Measurements from ENCODE around the gene ASIC4. TPM values are rescaled to one million over a fixed set of nuclear protein-coding genes. Genes with fewer than 3 reads are reported as not detected.

ASIC4 gene
- total RNA-seq, 4 donors from 2014 or later: not detected

- in situ Hi-C loops (cut with MboI; ENCODE audit: low pct_ligation_motif_present in 1 of 4, low pct_unique_long_range_greater_than_20kb in 1 of 4, low sequenced_read_pairs in 3 of 4) (loop anchor here in 3 of 4 donors (10.0 kb wide), 1 partner anchor 48 kb away; no protein-coding TSS in a partner anchor), intact Hi-C loops (cut with DNase I; ENCODE audit: low total_unique reads) (loop anchor here (5.0 kb wide), 1 partner anchor 56 kb away; no protein-coding TSS in a partner anchor)
- peaks cover 0 to 8% (median 4%) of the 10 kb centered on the region in 4 donors for H3K4me1 ChIP-seq
- H3K27me3 ChIP-seq: peaks cover 4% of the 10 kb centered on the region
- H3K27ac ChIP-seq: peak overlapping the region in 3 of 4 donors; percentile 14 to 68 (median 36)
- no peaks in the 10 kb centered on the region for H3K36me3 ChIP-seq
- 15% methylated on average over 16 of the region's 16 CpGs; no CpG with 5 or more reads in 1 of the 2 donors for WGBS, 2 donors (ENCODE audit: low coverage in 1 of 2)
- no peak overlapping the region for H3K4me3 ChIP-seq
- DNase-seq: no peak
- TF ChIP-seq POLR2AphosphoS5 (IDR thresholded peaks at IDR 0.05) (no peak), POLR2A (IDR thresholded peaks at IDR 0.05) (no peak), EP300 (IDR thresholded peaks at IDR 0.05; ENCODE audit: low read depth) (no peak), CTCF (IDR thresholded peaks at IDR 0.05) (no peak)
- H3K9me3 ChIP-seq: no peaks in the 10 kb centered on the region
These were observed 37.6 kb upstream of the ASIC4 start for GRCh38 chr2:219476652-219477151.

GRCh38 chr2:219477179-219477578 lies 37.1 kb upstream of the ASIC4 start:
- TF ChIP-seq POLR2A (IDR thresholded peaks at IDR 0.05): no peak
- TF ChIP-seq CTCF (IDR thresholded peaks at IDR 0.05): no peak
- no peak for TF ChIP-seq POLR2AphosphoS5 (IDR thresholded peaks at IDR 0.05)
- TF ChIP-seq EP300 (IDR thresholded peaks at IDR 0.05; ENCODE audit: low read depth): no peak
- Histone ChIP-seq H3K27ac (peak overlapping the region in 3 of 4 donors; percentile 14 to 68 (median 36)), H3K27me3 (peaks cover 7% of the 10 kb centered on the region), H3K4me3 (no peak overlapping the region), H3K36me3 (no peaks in the 10 kb centered on the region), H3K4me1 (peaks cover 0 to 8% (median 4%) of the 10 kb centered on the region in 4 donors), H3K9me3 (no peaks in the 10 kb centered on the region)
- intact Hi-C loops (cut with DNase I; ENCODE audit: low total_unique reads) (loop anchor here (5.0 kb wide), 1 partner anchor 55 kb away; no protein-coding TSS in a partner anchor), in situ Hi-C loops (cut with MboI; ENCODE audit: low pct_ligation_motif_present in 1 of 4, low pct_unique_long_range_greater_than_20kb in 1 of 4, low sequenced_read_pairs in 3 of 4) (loop anchor here in 3 of 4 donors (10.0 kb wide), 1 partner anchor 48 kb away; no protein-coding TSS in a partner anchor)
- 94% methylated on average over 5 of the region's 13 CpGs; no CpG with 5 or more reads in 1 of the 2 donors for WGBS, 2 donors (ENCODE audit: low coverage in 1 of 2)
- DNase-seq: no peak

GRCh38 chr2:219477815-219478214 lies 36.5 kb upstream of the ASIC4 start:
- in situ Hi-C loops (cut with MboI; ENCODE audit: low pct_ligation_motif_present in 1 of 4, low pct_unique_long_range_greater_than_20kb in 1 of 4, low sequenced_read_pairs in 3 of 4): loop anchor here in 3 of 4 donors (10.0 kb wide), 1 partner anchor 47 kb away; no protein-coding TSS in a partner anchor
- TF ChIP-seq POLR2A (IDR thresholded peaks at IDR 0.05) (no peak), EP300 (IDR thresholded peaks at IDR 0.05; ENCODE audit: low read depth) (no peak), POLR2AphosphoS5 (IDR thresholded peaks at IDR 0.05) (no peak), CTCF (IDR thresholded peaks at IDR 0.05) (no peak)

GRCh38 chr2:219478916-219479315 lies 35.4 kb upstream of the ASIC4 start:
- Histone ChIP-seq H3K27me3 (peaks cover 24% of the 10 kb centered on the region), H3K27ac (no peak overlapping the region), H3K36me3 (no peaks in the 10 kb centered on the region), H3K4me1 (peaks cover 0 to 16% (median 11%) of the 10 kb centered on the region in 4 donors), H3K4me3 (no peak overlapping the region), H3K9me3 (no peaks in the 10 kb centered on the region)
- intact Hi-C loops (cut with DNase I; ENCODE audit: low total_unique reads): loop anchor here (5.0 kb wide), 1 partner anchor 53 kb away; no protein-coding TSS in a partner anchor
- DNase-seq: no peak
- in situ Hi-C loops (cut with MboI; ENCODE audit: low pct_ligation_motif_present in 1 of 4, low pct_unique_long_range_greater_than_20kb in 1 of 4, low sequenced_read_pairs in 3 of 4): loop anchor here in 3 of 4 donors (10.0 kb wide), 1 partner anchor 46 kb away; no protein-coding TSS in a partner anchor
- WGBS, 2 donors (ENCODE audit: low coverage in 1 of 2): 71% methylated on average over 8 of the region's 8 CpGs; no CpG with 5 or more reads in 1 of the 2 donors
- TF ChIP-seq CTCF (IDR thresholded peaks at IDR 0.05): no peak
- no peak for TF ChIP-seq POLR2AphosphoS5 (IDR thresholded peaks at IDR 0.05)
- TF ChIP-seq POLR2A (IDR thresholded peaks at IDR 0.05): no peak
- TF ChIP-seq EP300 (IDR thresholded peaks at IDR 0.05; ENCODE audit: low read depth): no peak

More at GRCh38 chr2:219477815-219478214, 36.5 kb upstream of the ASIC4 start:
- H3K4me1 ChIP-seq: peaks cover 0 to 8% (median 4%) of the 10 kb centered on the region in 4 donors
- peaks cover 13% of the 10 kb centered on the region for H3K27me3 ChIP-seq
- no peaks in the 10 kb centered on the region for H3K36me3 ChIP-seq
- H3K9me3 ChIP-seq: no peaks in the 10 kb centered on the region
- H3K4me3 ChIP-seq: no peak overlapping the region
- no peak for DNase-seq
- 91% methylated on average over 15 of the region's 15 CpGs; no CpG with 5 or more reads in 1 of the 2 donors for WGBS, 2 donors (ENCODE audit: low coverage in 1 of 2)
- peak overlapping the region in 3 of 4 donors; percentile 10 to 68 (median 36) for H3K27ac ChIP-seq
- intact Hi-C loops (cut with DNase I; ENCODE audit: low total_unique reads): loop anchor here (5.0 kb wide), 1 partner anchor 54 kb away; no protein-coding TSS in a partner anchor

All from transverse colon (tissue), 4 donors.